CD14-positive monocyte (primary cell): ENCODE measurements around the gene AKR1C4. TPM values are rescaled to one million over a fixed set of nuclear protein-coding genes. Genes with fewer than 3 reads are reported as not detected.

Source experiments
- DNase-seq, 3 donors: peaks; one replicate each; pipeline ENCODE4 v3.0.0-alpha.2; 2011 to 2022
- H2AFZ ChIP-seq: 2 replicates; pipeline ENCODE4 v1.6.0; 2012; ENCODE audit warnings: mild to moderate bottlenecking, low read depth, low read length, inconsistent platforms; ENCODE audit not compliant: insufficient read depth, poor library complexity, severe bottlenecking
- H3K27ac ChIP-seq, 2 donors: 1 replicate in 1 of 2; 2 replicates in 1 of 2; pipeline ENCODE4 v1.5.1; 2012 to 2013; ENCODE audit warnings: low read length in 2 of 2, control low read depth in 1 of 2, inconsistent platforms in 1 of 2, low read depth in 1 of 2, mild to moderate bottlenecking in 1 of 2
- H3K27me3 ChIP-seq, 2 donors: one replicate each; pipeline versions ENCODE4 v1.6.0 to v1.6.1; 2011 to 2013; ENCODE audit warnings: low read length in 2 of 2; ENCODE audit not compliant: control insufficient read depth in 2 of 2, insufficient read depth in 2 of 2
- H3K36me3 ChIP-seq, 2 donors: replicated peaks in 1 of 2; 1 replicate in 1 of 2; 2 replicates in 1 of 2; pipeline versions ENCODE4 v1.5.1 to v1.6.1; 2012 to 2013; ENCODE audit warnings: low read length in 2 of 2, control low read depth in 1 of 2, inconsistent platforms in 1 of 2, mild to moderate bottlenecking in 1 of 2; ENCODE audit not compliant: insufficient read depth in 2 of 2, control insufficient read depth in 1 of 2
- H3K4me1 ChIP-seq, 2 donors: 1 replicate in 1 of 2; 2 replicates in 1 of 2; pipeline versions ENCODE4 v1.5.1 to v1.6.1; 2012 to 2013; ENCODE audit warnings: low read length in 2 of 2, control low read depth in 1 of 2, inconsistent platforms in 1 of 2, mild to moderate bottlenecking in 1 of 2, moderate library complexity in 1 of 2; ENCODE audit not compliant: insufficient read depth in 2 of 2, control insufficient read depth in 1 of 2
- H3K4me2 ChIP-seq: replicated peaks from 2 replicates; pipeline ENCODE3; 2012; ENCODE audit warnings: low read length, moderate library complexity, mild to moderate bottlenecking; ENCODE audit not compliant: poor library complexity, severe bottlenecking; ENCODE audit errors: extremely low read depth
- H3K4me3 ChIP-seq, 3 experiments: fragments of 200-600 bp in 1 of 3; sonication (generic) in 1 of 3; replicated peaks in 1 of 3; 1 replicate in 2 of 3; 2 replicates in 1 of 3; pipeline ENCODE4 v1.5.1; 2011 to 2013; ENCODE audit warnings: low read length in 3 of 3, mild to moderate bottlenecking in 3 of 3, control low read depth in 2 of 3, low read depth in 2 of 3, inconsistent platforms in 1 of 3, moderate library complexity in 1 of 3
- H3K79me2 ChIP-seq: 2 replicates; pipeline ENCODE4 v1.6.0; 2012; ENCODE audit warnings: mild to moderate bottlenecking, control low read depth, inconsistent platforms, low read length, moderate library complexity; ENCODE audit not compliant: insufficient read depth
- H3K9ac ChIP-seq: 2 replicates; pipeline ENCODE4 v1.6.0; 2017; ENCODE audit warnings: low read length, mild to moderate bottlenecking; ENCODE audit not compliant: insufficient read depth, poor library complexity, severe bottlenecking
- H3K9me3 ChIP-seq, 2 donors: replicated peaks in 1 of 2; 1 replicate in 1 of 2; 2 replicates in 1 of 2; pipeline versions ENCODE4 v1.5.1 to v1.6.1; 2012 to 2013; ENCODE audit warnings: low read length in 2 of 2, control low read depth in 1 of 2; ENCODE audit not compliant: control insufficient read depth in 1 of 2, insufficient read depth in 1 of 2
- H4K20me1 ChIP-seq: 2 replicates; pipeline ENCODE4 v1.6.0; 2012; ENCODE audit warnings: mild to moderate bottlenecking, low read length, control low read depth, moderate library complexity; ENCODE audit not compliant: insufficient read depth
- H3K27ac Mint-ChIP-seq, 7 donors: one replicate each; pipeline ENCODE4 v1.8.0; 2020; ENCODE audit warnings: mild to moderate bottlenecking in 7 of 7, mixed read lengths in 7 of 7, moderate library complexity in 6 of 7, inconsistent platforms in 2 of 7
- H3K27me3 Mint-ChIP-seq, 3 donors: one replicate each; pipeline ENCODE4 v1.8.0; 2021 to 2022; ENCODE audit warnings: low read depth in 3 of 3, mild to moderate bottlenecking in 3 of 3, mixed read lengths in 3 of 3, moderate library complexity in 3 of 3, inconsistent platforms in 1 of 3
- H3K36me3 Mint-ChIP-seq, 2 donors: one replicate each; pipeline ENCODE4 v1.8.0; 2020; ENCODE audit warnings: mixed read lengths in 2 of 2, inconsistent platforms in 1 of 2, mild to moderate bottlenecking in 1 of 2
- H3K4me1 Mint-ChIP-seq: one replicate; pipeline ENCODE4 v1.8.0; 2020; ENCODE audit warnings: mild to moderate bottlenecking, mixed read lengths
- H3K4me3 Mint-ChIP-seq, 2 donors: one replicate each; pipeline ENCODE4 v1.8.0; 2020; ENCODE audit warnings: mild to moderate bottlenecking in 2 of 2, mixed read lengths in 2 of 2, moderate library complexity in 1 of 2
- H3K9me3 Mint-ChIP-seq, 7 donors: one replicate each; pipeline ENCODE4 v1.8.0; 2020 to 2022; ENCODE audit warnings: mixed read lengths in 7 of 7, mild to moderate bottlenecking in 6 of 7, moderate library complexity in 6 of 7, inconsistent platforms in 2 of 7
- WGBS: methylation state at CpG from one replicate; pipeline ENCODE4 v1.1.5; 2013; ENCODE audit warnings: missing lambda C conversion rate; ENCODE audit not compliant: insufficient coverage; 5-methylcytosine and 5-hydroxymethylcytosine counted together
- intact Hi-C, 2 donors: fragments of 100-400 bp; cut with micrococcal nuclease; formaldehyde crosslinking; loops; one replicate each; pipeline versions ENCODE4 v1.15.0 to v1.15.1; 2023
- polyA plus RNA-seq, 3 donors: library from polyadenylated mRNA; depleted of rRNA in 1 of 3; unstranded in 2 of 3; stranded (reverse) in 1 of 3; fragments of 300-500 nt in 2 of 3; fragments of >200 nt in 1 of 3; fragmentation: Illumina TruSeq in 2 of 3; gene quantifications; 1 replicate in 2 of 3; 2 replicates in 1 of 3; pipeline ENCODE4 v1.2.3, GENCODE V29; 2012 to 2021
- TF ChIP-seq, protein P1 (sequence below): fragments of 200-600 bp; IDR thresholded peaks from one replicate; pipeline ENCODE4 v1.8.0; 2022; ENCODE audit warnings: antibody characterized with exemption, mild to moderate bottlenecking

AKR1C4 gene
- polyA plus RNA-seq, 3 donors = not detected

GRCh38 chr10:5195727-5196374 lies 786 bp upstream of the AKR1C4 start:
- Mint-ChIP-seq H3K27ac (no peak overlapping the region), H3K4me3 (no peak overlapping the region), H3K36me3 (no peaks in the 10 kb centered on the region), H3K27me3 (no peaks in the 10 kb centered on the region), H3K9me3 (peaks cover 0 to 12% (median 6%) of the 10 kb centered on the region in 7 donors), H3K4me1 (no peaks in the 10 kb centered on the region)
- no peak overlapping the region for H3K4me2 ChIP-seq
- H3K4me3 ChIP-seq = no peak overlapping the region
- H3K27ac ChIP-seq = no peak overlapping the region
- no peak overlapping the region for H3K9ac ChIP-seq
- WGBS = no CpG with 5 or more reads among the region's 6 CpGs
- H3K4me1 ChIP-seq = no peaks in the 10 kb centered on the region
- H3K9me3 ChIP-seq = peaks cover 0 to 10% of the 10 kb centered on the region in 2 donors
- H4K20me1 ChIP-seq = no peaks in the 10 kb centered on the region
- TF ChIP-seq, protein P1, sequence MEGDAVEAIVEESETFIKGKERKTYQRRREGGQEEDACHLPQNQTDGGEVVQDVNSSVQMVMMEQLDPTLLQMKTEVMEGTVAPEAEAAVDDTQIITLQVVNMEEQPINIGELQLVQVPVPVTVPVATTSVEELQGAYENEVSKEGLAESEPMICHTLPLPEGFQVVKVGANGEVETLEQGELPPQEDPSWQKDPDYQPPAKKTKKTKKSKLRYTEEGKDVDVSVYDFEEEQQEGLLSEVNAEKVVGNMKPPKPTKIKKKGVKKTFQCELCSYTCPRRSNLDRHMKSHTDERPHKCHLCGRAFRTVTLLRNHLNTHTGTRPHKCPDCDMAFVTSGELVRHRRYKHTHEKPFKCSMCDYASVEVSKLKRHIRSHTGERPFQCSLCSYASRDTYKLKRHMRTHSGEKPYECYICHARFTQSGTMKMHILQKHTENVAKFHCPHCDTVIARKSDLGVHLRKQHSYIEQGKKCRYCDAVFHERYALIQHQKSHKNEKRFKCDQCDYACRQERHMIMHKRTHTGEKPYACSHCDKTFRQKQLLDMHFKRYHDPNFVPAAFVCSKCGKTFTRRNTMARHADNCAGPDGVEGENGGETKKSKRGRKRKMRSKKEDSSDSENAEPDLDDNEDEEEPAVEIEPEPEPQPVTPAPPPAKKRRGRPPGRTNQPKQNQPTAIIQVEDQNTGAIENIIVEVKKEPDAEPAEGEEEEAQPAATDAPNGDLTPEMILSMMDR = no peak
- H3K36me3 ChIP-seq = no peaks in the 10 kb centered on the region
- H3K27me3 ChIP-seq = no peaks in the 10 kb centered on the region
- no peak overlapping the region for H2AFZ ChIP-seq
- H3K79me2 ChIP-seq = no peaks in the 10 kb centered on the region
- no peak for DNase-seq
- intact Hi-C loops = no loop called here

DNA sequence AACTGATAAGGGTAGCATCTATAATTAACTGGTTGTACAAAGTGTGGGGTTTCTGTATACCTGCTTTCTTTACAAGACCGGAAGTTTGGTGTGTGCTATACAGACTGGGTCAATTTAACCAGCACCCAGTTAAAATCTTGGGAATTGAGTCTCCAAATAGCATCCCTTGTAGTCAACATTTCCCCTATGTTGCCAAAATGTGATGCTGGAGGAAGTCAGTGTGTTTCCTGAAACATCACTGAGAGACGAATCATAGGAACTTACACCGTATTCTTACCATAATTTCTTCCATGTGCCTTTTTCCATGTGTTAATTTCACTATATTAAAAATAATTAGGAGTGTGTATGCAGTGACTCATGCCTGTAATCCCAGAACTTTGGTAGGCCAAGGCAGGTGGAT lies 1.7 kb downstream of the AKR1C4 start:
- Histone ChIP-seq H3K9ac (no peak overlapping the region), H3K9me3 (peaks cover 0 to 10% of the 10 kb centered on the region in 2 donors), H2AFZ (no peak overlapping the region), H3K36me3 (no peaks in the 10 kb centered on the region), H4K20me1 (no peaks in the 10 kb centered on the region), H3K4me2 (no peak overlapping the region), H3K79me2 (no peaks in the 10 kb centered on the region), H3K27me3 (no peaks in the 10 kb centered on the region), H3K27ac (no peak overlapping the region), H3K4me3 (no peak overlapping the region), H3K4me1 (no peaks in the 10 kb centered on the region)
- WGBS = no CpG with 5 or more reads among the region's 3 CpGs
- no peaks in the 10 kb centered on the region for H3K36me3 Mint-ChIP-seq
- no peaks in the 10 kb centered on the region for H3K4me1 Mint-ChIP-seq
- H3K27ac Mint-ChIP-seq = no peak overlapping the region
- no peaks in the 10 kb centered on the region for H3K27me3 Mint-ChIP-seq
- no peak overlapping the region for H3K4me3 Mint-ChIP-seq
- TF ChIP-seq, protein P1 = no peak
- peaks cover 7 to 16% (median 11%) of the 10 kb centered on the region in 7 donors for H3K9me3 Mint-ChIP-seq
- DNase-seq = no peak
- intact Hi-C loops = no loop called here
